Measurements from ENCODE around the gene CDYL2.
"Not testable (repeated sequence)": the region's sequence is repeated elsewhere in the genome, so short reads cannot be mapped to it uniquely, and the experiment has no call there.

The CDYL2 gene

GRCh38 chr16:80752541-80752940 lies 51.9 kb downstream of the CDYL2 start:
- in situ Hi-C loops (cut with MboI; ENCODE audit: low sequenced_read_pairs): no loop called here

- in situ Hi-C loops (cut with MboI; ENCODE audit: low sequenced_read_pairs): no loop called here
Measured at GRCh38 chr16:80751167-80751566, 53.2 kb downstream of the CDYL2 start.

GRCh38 chr16:80746231-80746630 lies 58.2 kb downstream of the CDYL2 start:
- in situ Hi-C loops (cut with MboI; ENCODE audit: low sequenced_read_pairs): no loop called here

GRCh38 chr16:80744856-80745255 lies 59.5 kb downstream of the CDYL2 start:
- in situ Hi-C loops (cut with MboI; ENCODE audit: low sequenced_read_pairs): no loop called here

- in situ Hi-C loops (cut with MboI; ENCODE audit: low sequenced_read_pairs): no loop called here
Measured at GRCh38 chr16:80743772-80744171, 60.6 kb downstream of the CDYL2 start.

- in situ Hi-C loops (cut with MboI; ENCODE audit: low sequenced_read_pairs): no loop called here
Measured at GRCh38 chr16:80743273-80743672, 61.1 kb downstream of the CDYL2 start.

- in situ Hi-C loops (cut with MboI; ENCODE audit: low sequenced_read_pairs): no loop called here
Measured at GRCh38 chr16:80742331-80742730, 62.1 kb downstream of the CDYL2 start.

- in situ Hi-C loops (cut with MboI; ENCODE audit: low sequenced_read_pairs): no loop called here
Measured at GRCh38 chr16:80741724-80742123, 62.7 kb downstream of the CDYL2 start.

GRCh38 chr16:80739523-80739922 lies 64.9 kb downstream of the CDYL2 start:
- in situ Hi-C loops (cut with MboI; ENCODE audit: low sequenced_read_pairs): no loop called here

GRCh38 chr16:80738521-80738920 lies 65.9 kb downstream of the CDYL2 start:
- in situ Hi-C loops (cut with MboI; ENCODE audit: low sequenced_read_pairs): no loop called here

GRCh38 chr16:80735846-80736245 lies 68.6 kb downstream of the CDYL2 start:
- in situ Hi-C loops (cut with MboI; ENCODE audit: low sequenced_read_pairs): no loop called here

- in situ Hi-C loops (cut with MboI; ENCODE audit: low sequenced_read_pairs): no loop called here
Measured at GRCh38 chr16:80733407-80733806, 71.0 kb downstream of the CDYL2 start.

- in situ Hi-C loops (cut with MboI; ENCODE audit: low sequenced_read_pairs): no loop called here
Measured at GRCh38 chr16:80731915-80732314, 72.5 kb downstream of the CDYL2 start.

GRCh38 chr16:80727066-80727763 lies 77.2 kb downstream of the CDYL2 start:
- in situ Hi-C loops (cut with MboI; ENCODE audit: low sequenced_read_pairs): not testable (repeated sequence)

- in situ Hi-C loops (cut with MboI; ENCODE audit: low sequenced_read_pairs): no loop called here
Measured at GRCh38 chr16:80725566-80726162, 78.7 kb downstream of the CDYL2 start.

- in situ Hi-C loops (cut with MboI; ENCODE audit: low sequenced_read_pairs): no loop called here
Measured at GRCh38 chr16:80723981-80724380, 80.4 kb downstream of the CDYL2 start.

- in situ Hi-C loops (cut with MboI; ENCODE audit: low sequenced_read_pairs): no loop called here
Measured at GRCh38 chr16:80723091-80723490, 81.3 kb downstream of the CDYL2 start.

- in situ Hi-C loops (cut with MboI; ENCODE audit: low sequenced_read_pairs): no loop called here
Measured at GRCh38 chr16:80720804-80721371, 83.5 kb downstream of the CDYL2 start.

- in situ Hi-C loops (cut with MboI; ENCODE audit: low sequenced_read_pairs): no loop called here
Measured at GRCh38 chr16:80719573-80719972, 84.8 kb downstream of the CDYL2 start.

GRCh38 chr16:80718480-80719220 lies 85.7 kb downstream of the CDYL2 start:
- in situ Hi-C loops (cut with MboI; ENCODE audit: low sequenced_read_pairs): no loop called here

GRCh38 chr16:80717611-80718010 lies 86.8 kb downstream of the CDYL2 start:
- in situ Hi-C loops (cut with MboI; ENCODE audit: low sequenced_read_pairs): no loop called here
